Pancreas (tissue), 10 donors: ENCODE results near the gene RRP1B. TPM values are rescaled to one million over a fixed set of nuclear protein-coding genes. Genes with fewer than 3 reads are reported as not detected.
A peak's percentile ranks its signal among the peaks of the same experiment; 100 is the strongest.

ENCODE experiments used
- ATAC-seq, 4 donors: fragments of 200-7000 bp; cut with Tn5 transposase; one replicate each; pipeline versions ENCODE4 v1.8.0 to v1.9.1; 2020; ENCODE audit warnings: mild to moderate bottlenecking in 4 of 4, moderate library complexity in 4 of 4
- DNase-seq, 6 donors: peaks; one replicate each; pipeline ENCODE4 v3.0.0-alpha.2; 2020
- FAIRE-seq: peaks from 2 replicates; lab custom pipeline; 2012; peaks lifted over from hg19 to GRCh38; lab: Jason Lieb, UNC
- H3K27ac ChIP-seq, 4 donors: fragments of 200-600 bp; sonication (generic); 1 replicate in 3 of 4; 2 replicates in 1 of 4; pipeline versions ENCODE4 v1.5.0 to v1.8.0; 2020
- H3K27me3 ChIP-seq, 4 donors: fragments of 200-600 bp; one replicate each; pipeline ENCODE4 v1.8.0; 2021
- H3K36me3 ChIP-seq, 3 donors: fragments of 200-600 bp; sonication (generic) in 1 of 3; one replicate each; pipeline versions ENCODE4 v1.5.0 to v1.8.0; 2020 to 2021
- H3K4me1 ChIP-seq, 3 donors: fragments of 200-600 bp; one replicate each; pipeline ENCODE4 v1.8.0; 2021
- H3K4me3 ChIP-seq, 4 donors: fragments of 200-600 bp; sonication (generic) in 2 of 4; one replicate each; pipeline versions ENCODE4 v1.5.0 to v1.8.0; 2020 to 2021
- H3K9me3 ChIP-seq, 4 donors: fragments of 200-600 bp; one replicate each; pipeline ENCODE4 v1.8.0; 2021
- WGBS, 2 donors: extraction: QIAGEN DNeasy Blood & Tissue Kit; methylation state at CpG; one replicate each; pipeline ENCODE4 v1.1.7; 2013; 5-methylcytosine and 5-hydroxymethylcytosine counted together
- intact Hi-C, 3 donors: fragments of 100-400 bp; cut with DNase I; formaldehyde crosslinking; loops; one replicate each; pipeline versions ENCODE4 v1.11.1 to v1.14.2; 2022
- polyA plus RNA-seq, 2 donors: library from polyadenylated mRNA; stranded (reverse); fragments of 200-250 nt; gene quantifications; one replicate each; pipeline ENCODE4 v1.2.3, GENCODE V29; 2013
- total RNA-seq, 6 donors: library from RNA; stranded (reverse); fragmentation: NEBNext Ultra II Directional in 4 of 6; extraction: Animal tissue kit (Norgen Biotek cat#: 25700) in 4 of 6; gene quantifications; one replicate each; pipeline versions ENCODE4 v1.2.1 to v1.2.4, GENCODE V29; 2021 to 2023
- TF ChIP-seq, protein P1 (sequence below), 4 donors: fragments of 200-600 bp; sonication (generic) in 3 of 4; IDR thresholded peaks; one replicate each; pipeline versions ENCODE4 v1.5.0 to v1.8.0; 2021; ENCODE audit warnings: antibody characterized with exemption in 4 of 4
- donor health status: healthy with polysubstance abuse.
- donor health status: DM: no; HTN: no; CAD: no; lungs with moderate emphysema.
- donor health status: DM: no; HTN: no; CAD: no.
- donor health status: control.
- donor health status: control.
- donor health status: Bipolar disorder and iron deficiency.
- donor health status: DM: yes; HTN: yes; CAD: no.
- donor health status: DM: no; HTN: no; CAD: no.
- donor health status: DM: no; HTN: no; CAD: no.
- donor health status: DM: yes; HTN: yes; CAD: no.

Gene RRP1B
- total and polyA plus RNA-seq, 8 donors: 4.4 to 13.3 (median 9.0) TPM

DNA sequence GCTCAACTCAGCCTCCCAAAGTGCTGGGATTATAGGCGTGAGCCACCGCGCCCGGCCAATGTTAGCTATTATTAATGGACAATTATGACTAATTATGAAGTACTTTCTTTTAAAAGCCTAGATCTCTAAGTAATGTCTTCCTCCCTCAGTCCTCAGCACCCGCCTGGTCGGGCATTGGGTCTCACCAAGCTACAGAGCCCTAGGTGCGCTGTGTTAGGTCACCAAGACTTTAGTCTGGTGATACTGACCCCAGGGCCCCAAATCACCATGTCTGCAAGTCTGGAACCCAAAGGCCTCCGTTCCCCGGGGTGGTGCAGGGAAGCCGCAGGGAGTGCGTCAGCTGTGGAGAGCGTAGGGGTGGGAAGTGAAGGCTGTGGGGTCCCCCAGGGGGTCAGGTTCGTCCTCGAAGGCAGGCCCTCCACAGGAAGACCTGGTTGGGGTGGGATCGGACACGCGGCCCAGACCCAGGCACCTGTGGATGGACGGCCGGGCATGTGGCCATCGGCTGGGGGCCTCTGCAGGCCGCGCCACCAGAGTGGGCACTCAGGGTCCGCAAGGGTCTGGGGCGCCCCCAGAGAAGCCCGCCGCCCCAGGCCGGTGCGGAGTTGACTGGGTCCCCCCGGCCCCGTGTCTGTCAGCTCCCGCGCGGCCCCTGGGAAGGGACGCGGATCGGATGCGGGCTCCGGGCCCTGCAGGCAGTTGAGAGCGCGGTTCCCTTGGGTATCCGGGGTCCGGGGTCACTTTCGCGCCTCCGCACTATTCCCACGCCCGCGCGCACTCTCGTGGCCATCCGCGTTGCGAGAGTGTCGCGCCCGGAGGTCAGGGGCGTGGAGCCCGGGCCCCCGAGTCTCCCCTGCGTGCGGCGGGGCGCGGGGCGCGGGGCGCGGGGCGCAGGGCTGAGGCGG, 58.9 kb downstream of the RRP1B start:
- ATAC-seq: peak in 3 of 4 donors; percentile 1 to 2 (median 1)
- TF ChIP-seq, protein P1, sequence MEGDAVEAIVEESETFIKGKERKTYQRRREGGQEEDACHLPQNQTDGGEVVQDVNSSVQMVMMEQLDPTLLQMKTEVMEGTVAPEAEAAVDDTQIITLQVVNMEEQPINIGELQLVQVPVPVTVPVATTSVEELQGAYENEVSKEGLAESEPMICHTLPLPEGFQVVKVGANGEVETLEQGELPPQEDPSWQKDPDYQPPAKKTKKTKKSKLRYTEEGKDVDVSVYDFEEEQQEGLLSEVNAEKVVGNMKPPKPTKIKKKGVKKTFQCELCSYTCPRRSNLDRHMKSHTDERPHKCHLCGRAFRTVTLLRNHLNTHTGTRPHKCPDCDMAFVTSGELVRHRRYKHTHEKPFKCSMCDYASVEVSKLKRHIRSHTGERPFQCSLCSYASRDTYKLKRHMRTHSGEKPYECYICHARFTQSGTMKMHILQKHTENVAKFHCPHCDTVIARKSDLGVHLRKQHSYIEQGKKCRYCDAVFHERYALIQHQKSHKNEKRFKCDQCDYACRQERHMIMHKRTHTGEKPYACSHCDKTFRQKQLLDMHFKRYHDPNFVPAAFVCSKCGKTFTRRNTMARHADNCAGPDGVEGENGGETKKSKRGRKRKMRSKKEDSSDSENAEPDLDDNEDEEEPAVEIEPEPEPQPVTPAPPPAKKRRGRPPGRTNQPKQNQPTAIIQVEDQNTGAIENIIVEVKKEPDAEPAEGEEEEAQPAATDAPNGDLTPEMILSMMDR (IDR thresholded peaks at IDR 0.05): no peak
- 28% methylated on average over 66 to 70 of the region's 70 CpGs for WGBS, 2 donors

DNA sequence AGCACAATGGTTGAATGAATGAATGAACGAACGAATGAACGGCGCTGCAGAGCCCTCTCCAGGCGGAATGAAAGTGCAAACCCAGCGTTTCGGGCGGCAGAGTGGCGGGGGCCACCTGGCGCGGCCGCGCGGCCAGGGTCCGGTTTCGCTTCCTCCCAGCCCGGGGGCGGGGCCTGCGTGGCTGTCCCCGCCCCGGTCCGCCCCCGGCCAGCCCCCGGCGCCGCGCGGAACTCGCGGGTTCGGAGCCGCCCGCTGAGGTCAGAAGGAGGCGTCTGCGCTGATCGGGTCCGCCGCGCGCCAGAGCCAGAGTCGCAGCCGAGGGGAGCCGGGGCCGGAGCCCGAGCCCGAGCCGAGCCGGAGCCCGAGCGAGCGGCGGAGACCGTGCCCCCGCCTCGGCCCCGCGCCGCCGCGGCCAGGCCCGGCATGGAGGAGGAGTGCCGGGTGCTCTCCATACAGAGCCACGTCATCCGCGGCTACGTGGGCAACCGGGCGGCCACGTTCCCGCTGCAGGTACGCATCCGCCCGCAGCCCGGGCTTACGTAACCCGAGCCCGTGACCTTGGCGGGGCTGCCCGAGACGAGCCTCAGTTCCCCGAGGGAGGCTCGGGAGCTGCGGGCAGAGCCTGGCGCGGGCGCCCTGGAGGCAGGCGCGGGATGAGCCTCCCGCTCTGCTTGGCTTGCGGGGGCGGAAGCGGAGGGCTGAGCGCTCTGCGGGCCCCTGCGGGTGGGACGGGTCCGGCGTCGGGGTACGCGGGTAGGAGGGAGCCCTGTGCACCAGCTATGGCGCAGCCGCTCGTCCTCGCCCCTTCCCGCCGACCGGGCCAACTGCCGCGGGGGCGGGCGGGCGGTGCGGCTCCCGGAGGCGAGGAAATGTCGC, 59.8 kb downstream of the RRP1B start, which contains the start of gene PDXK:
Gene PDXK (plus strand): TSS at position 258 of the 876 bp plus-strand sequence. CDS start 166 bp downstream, at position 424.
- ATAC-seq: peak; percentile 81 to 90 (median 84)
- H3K4me1 ChIP-seq: peaks cover 12 to 19% (median 14%) of the 10 kb centered on the region in 3 donors
- TF ChIP-seq, protein P1 (IDR thresholded peaks at IDR 0.05): no peak
- 0% methylated on average over 70 to 117 of the region's 117 CpGs for WGBS, 2 donors
- no peaks in the 10 kb centered on the region for H3K27me3 ChIP-seq
- H3K27ac ChIP-seq: peak within 1 kb of the TSS; percentile 89 to 92 (median 90)
- H3K4me3 ChIP-seq: peak within 1 kb of the TSS; percentile 92 to 99 (median 97)
- H3K36me3 ChIP-seq: no peaks in the 10 kb centered on the region
- no peaks in the 10 kb centered on the region for H3K9me3 ChIP-seq
- no peak for FAIRE-seq
- DNase-seq: peak; percentile 82 to 97 (median 90)
- intact Hi-C loops: no loop called here

More for the DNA sequence above, 58.9 kb downstream of the RRP1B start:
- intact Hi-C loops: no loop called here
- Histone ChIP-seq H3K9me3 (no peaks in the 10 kb centered on the region), H3K4me3 (peak overlapping the region; percentile 53 to 99 (median 96)), H3K36me3 (no peaks in the 10 kb centered on the region), H3K27ac (peak overlapping the region; percentile 50 to 92 (median 72)), H3K4me1 (peaks cover 8 to 14% (median 9%) of the 10 kb centered on the region in 3 donors), H3K27me3 (no peaks in the 10 kb centered on the region)
- DNase-seq: peak in 5 of 6 donors; percentile 45 to 83 (median 62)
- FAIRE-seq: no peak

DNA sequence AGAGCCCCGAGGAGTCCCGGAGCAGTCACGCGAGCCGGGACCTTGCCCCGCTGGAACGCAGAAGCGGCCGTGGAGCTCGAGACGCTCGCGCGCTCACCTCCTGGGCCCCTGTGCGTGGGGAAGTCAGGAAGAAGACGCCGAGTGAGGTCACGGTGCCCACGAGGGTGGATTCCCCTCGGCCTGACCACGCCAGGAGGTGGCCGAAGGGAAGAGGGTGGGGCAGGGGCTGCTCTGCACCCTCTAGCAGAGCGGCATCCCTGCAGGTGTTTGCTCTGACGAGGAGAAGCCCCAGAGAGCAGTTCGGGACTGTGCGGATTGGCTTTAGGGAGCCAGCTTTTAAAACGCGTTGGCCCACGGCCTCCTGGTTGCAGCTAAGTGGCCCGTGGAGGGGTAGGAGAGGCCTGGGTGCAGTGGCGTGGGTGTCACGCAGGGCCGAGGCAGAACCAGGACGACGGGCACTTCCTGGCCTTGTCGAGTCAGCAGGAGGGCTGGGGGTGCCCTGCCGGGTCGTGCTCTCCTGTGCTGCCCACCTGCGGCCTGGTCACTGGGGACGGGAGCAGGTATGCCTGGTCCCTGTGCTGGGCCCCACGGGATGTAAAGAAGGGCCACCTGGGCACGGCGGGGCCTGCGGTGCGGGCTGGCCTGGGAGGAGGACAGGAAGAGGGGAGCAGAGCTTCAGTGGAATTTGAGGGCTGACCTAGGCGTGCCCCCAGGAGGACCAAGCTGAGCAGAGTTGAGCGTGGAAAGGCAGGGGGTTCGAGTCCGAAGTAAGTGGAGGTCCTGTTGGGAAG, 60.6 kb downstream of the RRP1B start:
- intact Hi-C loops: loop anchor here in 1 of 3 donors (10.0 kb wide), 1 partner anchor 55 kb away; the partner anchor contains the start of gene CSTB
- no peak for FAIRE-seq
- peak in 5 of 6 donors; percentile 35 to 85 (median 66) for DNase-seq

More for the DNA sequence above, 60.6 kb downstream of the RRP1B start:
- H3K4me1 ChIP-seq: peaks cover 16 to 26% (median 18%) of the 10 kb centered on the region in 3 donors
- peak; percentile 8 to 27 (median 20) for ATAC-seq
- no peaks in the 10 kb centered on the region for H3K36me3 ChIP-seq
- H3K9me3 ChIP-seq: no peaks in the 10 kb centered on the region
- H3K4me3 ChIP-seq: peak overlapping the region; percentile 92 to 99 (median 97)
- H3K27ac ChIP-seq: peak overlapping the region; percentile 89 to 92 (median 90)
- WGBS, 2 donors: 4 to 6% methylated on average over 44 to 49 of the region's 49 CpGs
- no peaks in the 10 kb centered on the region for H3K27me3 ChIP-seq
- TF ChIP-seq, protein P1 (IDR thresholded peaks at IDR 0.05): no peak
